ENCODE measurements around the gene PLEKHH2. TPM values are rescaled to one million over a fixed set of nuclear protein-coding genes. Genes with fewer than 3 reads are reported as not detected.

Gene PLEKHH2
- total RNA-seq, 1 donor from 2014 or later: 27.5 TPM

DNA sequence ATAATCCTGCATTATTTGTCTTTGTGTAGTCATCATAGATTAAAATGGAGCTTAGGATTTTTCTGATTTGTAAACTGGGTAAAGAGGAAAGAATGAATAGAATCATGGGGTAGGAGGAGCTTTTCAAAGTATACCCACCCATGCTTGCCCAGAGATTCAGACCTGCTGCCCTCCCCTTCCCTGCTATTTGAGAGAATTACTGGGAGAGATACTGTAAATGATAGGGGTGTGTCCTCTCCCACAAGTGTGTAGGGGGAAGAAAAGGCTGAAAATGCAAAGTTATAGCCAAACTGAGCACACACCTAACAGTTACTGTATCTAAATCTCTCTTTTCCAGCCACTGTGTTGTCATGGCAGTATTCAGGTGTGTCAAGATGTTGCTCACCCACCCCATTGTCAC lies 115.2 kb downstream of the PLEKHH2 start:
- no peaks in the 10 kb centered on the region for H3K36me3 ChIP-seq
- intact Hi-C loops (cut with DNase I): no loop called here

DNA sequence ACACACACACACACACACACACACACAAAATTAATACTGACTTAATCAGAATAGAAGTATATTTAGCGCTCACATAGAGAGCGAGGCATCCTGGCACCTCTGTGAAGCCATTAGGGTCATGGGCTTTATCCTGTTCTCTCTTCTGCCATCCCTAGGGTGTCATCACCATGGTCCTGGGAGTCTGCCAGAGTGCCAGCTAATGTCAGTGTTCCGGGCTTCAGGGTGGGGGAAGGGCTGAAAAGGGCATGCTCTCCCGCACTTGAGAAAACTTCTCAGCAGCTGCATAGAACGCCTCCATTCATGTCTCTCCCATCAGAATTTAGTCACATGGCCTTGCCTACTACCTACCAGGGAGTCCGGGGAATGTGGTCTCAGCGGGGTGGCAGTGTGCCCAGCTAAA lies 117.1 kb downstream of the PLEKHH2 start:
- H3K27ac ChIP-seq: no peak overlapping the region
- H3K27me3 ChIP-seq: no peaks in the 10 kb centered on the region
- intact Hi-C loops (cut with DNase I): no loop called here
- H3K4me3 ChIP-seq: no peak overlapping the region
- H3K9me3 ChIP-seq: no peaks in the 10 kb centered on the region
- H3K4me1 ChIP-seq: peaks cover 13% of the 10 kb centered on the region
- TF ChIP-seq POLR2AphosphoS5 (IDR thresholded peaks at IDR 0.05; ENCODE audit: insufficient read depth in 1 of 2, low read depth in 1 of 2) (no peak), POLR2A (IDR thresholded peaks at IDR 0.05) (no peak)
- TF ChIP-seq, protein P1, sequence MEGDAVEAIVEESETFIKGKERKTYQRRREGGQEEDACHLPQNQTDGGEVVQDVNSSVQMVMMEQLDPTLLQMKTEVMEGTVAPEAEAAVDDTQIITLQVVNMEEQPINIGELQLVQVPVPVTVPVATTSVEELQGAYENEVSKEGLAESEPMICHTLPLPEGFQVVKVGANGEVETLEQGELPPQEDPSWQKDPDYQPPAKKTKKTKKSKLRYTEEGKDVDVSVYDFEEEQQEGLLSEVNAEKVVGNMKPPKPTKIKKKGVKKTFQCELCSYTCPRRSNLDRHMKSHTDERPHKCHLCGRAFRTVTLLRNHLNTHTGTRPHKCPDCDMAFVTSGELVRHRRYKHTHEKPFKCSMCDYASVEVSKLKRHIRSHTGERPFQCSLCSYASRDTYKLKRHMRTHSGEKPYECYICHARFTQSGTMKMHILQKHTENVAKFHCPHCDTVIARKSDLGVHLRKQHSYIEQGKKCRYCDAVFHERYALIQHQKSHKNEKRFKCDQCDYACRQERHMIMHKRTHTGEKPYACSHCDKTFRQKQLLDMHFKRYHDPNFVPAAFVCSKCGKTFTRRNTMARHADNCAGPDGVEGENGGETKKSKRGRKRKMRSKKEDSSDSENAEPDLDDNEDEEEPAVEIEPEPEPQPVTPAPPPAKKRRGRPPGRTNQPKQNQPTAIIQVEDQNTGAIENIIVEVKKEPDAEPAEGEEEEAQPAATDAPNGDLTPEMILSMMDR (IDR thresholded peaks at IDR 0.05): no peak
- H3K36me3 ChIP-seq: no peaks in the 10 kb centered on the region
- no peak for DNase-seq (ENCODE audit: extremely low spot score in 2 of 2)

More for the DNA sequence above, 115.2 kb downstream of the PLEKHH2 start:
- Histone ChIP-seq H3K27me3 (no peaks in the 10 kb centered on the region), H3K4me1 (no peaks in the 10 kb centered on the region), H3K9me3 (no peaks in the 10 kb centered on the region), H3K27ac (no peak overlapping the region), H3K4me3 (no peak overlapping the region)
- DNase-seq (ENCODE audit: extremely low spot score in 2 of 2): no peak
- TF ChIP-seq, protein P1 (IDR thresholded peaks at IDR 0.05): no peak
- no peak for TF ChIP-seq POLR2AphosphoS5 (IDR thresholded peaks at IDR 0.05; ENCODE audit: insufficient read depth in 1 of 2, low read depth in 1 of 2)
- TF ChIP-seq POLR2A (IDR thresholded peaks at IDR 0.05): no peak

DNA sequence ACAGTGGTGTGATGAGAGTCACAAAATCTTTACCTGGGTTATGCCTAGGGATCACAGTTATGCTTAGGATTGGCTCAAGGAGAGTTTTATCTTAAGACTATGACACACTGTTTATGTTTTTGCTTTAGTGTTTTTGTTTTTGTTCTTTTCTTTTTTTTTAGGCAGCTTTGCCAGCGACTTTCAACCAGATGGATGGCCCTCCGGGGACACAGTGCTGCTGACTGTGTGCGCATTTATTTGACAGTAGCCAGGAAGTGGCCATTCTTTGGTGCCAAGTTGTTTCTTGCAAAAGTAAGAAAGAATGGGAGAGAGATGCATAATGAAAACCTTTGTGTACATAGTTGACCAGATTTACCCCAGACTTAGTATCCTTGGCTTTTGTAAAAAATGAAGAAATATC lies 121.7 kb downstream of the PLEKHH2 start:
- no peak for DNase-seq (ENCODE audit: extremely low spot score in 2 of 2)
- TF ChIP-seq, protein P1 (IDR thresholded peaks at IDR 0.05): no peak
- TF ChIP-seq POLR2A (IDR thresholded peaks at IDR 0.05) (no peak), POLR2AphosphoS5 (IDR thresholded peaks at IDR 0.05; ENCODE audit: insufficient read depth in 1 of 2, low read depth in 1 of 2) (no peak)
- peaks cover 19% of the 10 kb centered on the region for H3K4me1 ChIP-seq
- no peak overlapping the region for H3K4me3 ChIP-seq
- H3K36me3 ChIP-seq: no peaks in the 10 kb centered on the region
- no peaks in the 10 kb centered on the region for H3K27me3 ChIP-seq
- H3K27ac ChIP-seq: peak overlapping the region; percentile 72
- intact Hi-C loops (cut with DNase I): no loop called here
- no peaks in the 10 kb centered on the region for H3K9me3 ChIP-seq

DNA sequence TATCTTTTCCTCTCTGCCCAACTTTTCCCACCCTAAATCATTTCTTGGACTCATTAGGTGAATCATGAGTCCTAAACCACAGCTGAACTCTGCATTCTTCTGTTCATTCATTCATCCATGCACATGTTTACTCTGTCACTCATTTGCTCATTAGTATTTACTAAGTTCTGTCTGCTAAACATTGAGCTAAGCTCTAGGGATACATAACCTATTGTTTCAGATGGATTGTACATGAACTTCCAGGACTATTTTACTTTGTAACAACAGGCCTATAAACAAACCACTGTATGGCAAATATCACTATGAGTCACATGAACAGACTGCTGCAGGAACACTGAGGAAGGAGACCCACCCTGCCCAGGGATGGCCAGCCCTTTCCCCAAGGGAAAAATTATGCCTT lies 122.1 kb downstream of the PLEKHH2 start:
- peak overlapping the region; percentile 72 for H3K27ac ChIP-seq

DNA sequence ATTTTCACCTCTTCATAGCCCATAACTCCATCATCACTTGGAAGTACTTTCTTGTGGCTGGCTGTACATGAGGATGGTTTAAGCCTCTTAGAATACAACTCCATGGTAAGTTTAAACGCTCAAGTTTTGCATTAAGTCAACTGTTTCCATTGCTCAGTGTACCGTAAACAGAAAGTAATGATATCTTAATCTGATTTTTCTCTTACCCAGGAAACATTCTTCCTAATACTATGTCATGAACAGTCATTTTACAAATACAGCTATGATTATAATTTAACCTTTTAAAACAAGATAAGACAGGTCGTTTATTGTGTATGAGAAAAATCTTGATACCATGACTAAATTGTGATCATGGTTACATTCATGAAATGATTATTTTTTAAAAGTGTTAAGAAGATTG lies 125.2 kb downstream of the PLEKHH2 start:
- no peak for DNase-seq (ENCODE audit: extremely low spot score in 2 of 2)
- Histone ChIP-seq H3K27ac (no peak overlapping the region), H3K4me3 (no peak overlapping the region), H3K36me3 (no peaks in the 10 kb centered on the region), H3K9me3 (no peaks in the 10 kb centered on the region), H3K27me3 (no peaks in the 10 kb centered on the region), H3K4me1 (peaks cover 29% of the 10 kb centered on the region)
- intact Hi-C loops (cut with DNase I): no loop called here
- no peak for TF ChIP-seq POLR2A (IDR thresholded peaks at IDR 0.05)
- TF ChIP-seq, protein P1 (IDR thresholded peaks at IDR 0.05): no peak
- no peak for TF ChIP-seq POLR2AphosphoS5 (IDR thresholded peaks at IDR 0.05; ENCODE audit: insufficient read depth in 1 of 2, low read depth in 1 of 2)

More for the DNA sequence above, 122.1 kb downstream of the PLEKHH2 start:
- no peak for DNase-seq (ENCODE audit: extremely low spot score in 2 of 2)
- intact Hi-C loops (cut with DNase I): no loop called here
- H3K27me3 ChIP-seq: no peaks in the 10 kb centered on the region
- peaks cover 19% of the 10 kb centered on the region for H3K4me1 ChIP-seq
- peak in 1 of 2 donors; percentile 33 for TF ChIP-seq POLR2AphosphoS5 (IDR thresholded peaks at IDR 0.05; ENCODE audit: insufficient read depth in 1 of 2, low read depth in 1 of 2)
- TF ChIP-seq, protein P1 (IDR thresholded peaks at IDR 0.05): no peak
- no peak for TF ChIP-seq POLR2A (IDR thresholded peaks at IDR 0.05)
- H3K9me3 ChIP-seq: no peaks in the 10 kb centered on the region
- no peaks in the 10 kb centered on the region for H3K36me3 ChIP-seq
- no peak overlapping the region for H3K4me3 ChIP-seq
